CD4-positive, CD25-positive, alpha-beta regulatory T cell (primary cell): ENCODE results near the gene DENND1A. TPM values are rescaled to one million over a fixed set of nuclear protein-coding genes. Genes with fewer than 3 reads are reported as not detected.

Experiments
- ATAC-seq, 2 donors: fragments of 150-1000 bp; cut with Tn5 transposase; one replicate each; pipeline ENCODE4 v1.10.0; 2021; ENCODE audit warnings: low read depth in 2 of 2, moderate number of reproducible peaks in 2 of 2, moderate library complexity in 1 of 2
- DNase-seq, 3 donors: peaks; one replicate each; pipeline versions ENCODE4 v3.0.0 to v3.0.0-alpha.2; 2012 to 2022; ENCODE audit warnings: mixed read lengths in 1 of 3
- H3K27ac ChIP-seq: one replicate; pipeline ENCODE4 v1.7.0; 2013; ENCODE audit warnings: mild to moderate bottlenecking, low read length; ENCODE audit not compliant: insufficient read depth, poor library complexity, severe bottlenecking
- H3K27me3 ChIP-seq: one replicate; pipeline ENCODE4 v1.7.0; 2013; ENCODE audit warnings: low read length; ENCODE audit not compliant: control insufficient read depth, insufficient read depth
- H3K36me3 ChIP-seq: one replicate; pipeline ENCODE4 v1.7.0; 2013; ENCODE audit warnings: mild to moderate bottlenecking, low read length, moderate library complexity; ENCODE audit not compliant: control insufficient read depth, insufficient read depth
- H3K4me1 ChIP-seq: 2 replicates; pipeline ENCODE4 v1.7.0; 2013; ENCODE audit warnings: mild to moderate bottlenecking, low read length; ENCODE audit not compliant: insufficient read depth, control insufficient read depth, poor library complexity, severe bottlenecking
- H3K4me3 ChIP-seq: one replicate; pipeline ENCODE4 v1.7.0; 2013; ENCODE audit warnings: low read depth, mild to moderate bottlenecking, low read length, moderate library complexity
- H3K9me3 ChIP-seq, 2 experiments: 1 replicate in 1 of 2; 2 replicates in 1 of 2; pipeline ENCODE4 v1.7.0; 2013; ENCODE audit warnings: low read length in 2 of 2, mild to moderate bottlenecking in 1 of 2, moderate library complexity in 1 of 2; ENCODE audit not compliant: control insufficient read depth in 2 of 2
- H3K27ac Mint-ChIP-seq, 3 donors: one replicate each; pipeline ENCODE4 v1.8.0; 2020 to 2022; ENCODE audit warnings: mild to moderate bottlenecking in 3 of 3, mixed read lengths in 3 of 3, moderate library complexity in 2 of 3
- H3K27me3 Mint-ChIP-seq: one replicate; pipeline ENCODE4 v1.8.0; 2022; ENCODE audit warnings: mild to moderate bottlenecking, mixed read lengths
- H3K36me3 Mint-ChIP-seq: one replicate; pipeline ENCODE4 v1.8.0; 2020; ENCODE audit warnings: mixed read lengths
- H3K4me1 Mint-ChIP-seq, 4 donors: one replicate each; pipeline ENCODE4 v1.8.0; 2020 to 2022; ENCODE audit warnings: mixed read lengths in 4 of 4, mild to moderate bottlenecking in 1 of 4
- H3K4me3 Mint-ChIP-seq, 4 donors: one replicate each; pipeline ENCODE4 v1.8.0; 2020 to 2022; ENCODE audit warnings: mild to moderate bottlenecking in 4 of 4, mixed read lengths in 4 of 4, moderate library complexity in 3 of 4
- H3K9me3 Mint-ChIP-seq, 7 donors: one replicate each; pipeline ENCODE4 v1.8.0; 2020 to 2022; ENCODE audit warnings: mixed read lengths in 7 of 7, mild to moderate bottlenecking in 3 of 7, moderate library complexity in 2 of 7
- polyA plus RNA-seq, 4 donors: library from polyadenylated mRNA; unstranded; fragments of 300-500 nt; fragmentation: Illumina TruSeq; gene quantifications; one replicate each; pipeline ENCODE4 v1.2.3, GENCODE V29; 2021
- total RNA-seq: library from RNA; stranded (reverse); gene quantifications from one replicate; pipeline ENCODE4 v1.2.3, GENCODE V29; 2022

Gene DENND1A
- total and polyA plus RNA-seq, 5 donors from 2014 or later, result 3.5 to 21.8 (median 4.7) TPM

DNA sequence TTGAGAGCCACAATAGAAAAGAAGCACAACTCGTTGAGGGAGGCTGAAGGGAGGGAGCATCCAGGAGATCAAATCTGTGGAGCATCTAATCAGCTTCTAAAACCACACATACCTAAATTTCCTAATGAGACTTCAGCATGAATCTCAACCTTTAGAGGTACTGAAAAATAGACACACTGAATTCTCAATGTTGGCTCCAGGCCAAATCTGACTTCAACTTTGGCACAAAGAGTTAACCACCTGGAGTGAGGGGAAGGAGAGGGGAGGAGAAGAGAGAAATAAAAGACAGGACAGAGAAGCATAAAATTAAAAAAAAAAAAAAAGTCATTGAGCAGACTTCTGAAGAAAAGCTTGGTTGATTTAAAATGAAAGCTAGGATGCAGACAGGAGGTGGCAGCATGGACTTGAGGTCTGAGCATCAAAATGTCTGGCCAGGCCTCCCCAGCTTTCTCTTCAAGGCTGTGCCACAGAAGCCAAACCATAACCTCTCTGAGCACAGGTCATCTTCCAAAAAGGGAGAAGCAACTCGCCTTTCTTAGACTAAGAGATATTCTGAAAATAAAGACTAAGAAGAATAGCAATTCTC is 205.6 kb downstream of the DENND1A start:
- Histone ChIP-seq H3K27ac (no peak overlapping the region), H3K27me3 (no peaks in the 10 kb centered on the region), H3K36me3 (no peaks in the 10 kb centered on the region), H3K4me3 (no peak overlapping the region), H3K4me1 (no peaks in the 10 kb centered on the region), H3K9me3 (no peaks in the 10 kb centered on the region)
- H3K27me3 Mint-ChIP-seq, result no peaks in the 10 kb centered on the region
- ATAC-seq (no peak), DNase-seq (no peak)
- H3K27ac Mint-ChIP-seq, result no peak overlapping the region
- peaks cover 0 to 23% (median 6%) of the 10 kb centered on the region in 7 donors for H3K9me3 Mint-ChIP-seq
- H3K36me3 Mint-ChIP-seq, result peaks cover 35% of the 10 kb centered on the region
- H3K4me1 Mint-ChIP-seq, result peaks cover 0 to 4% (median 2%) of the 10 kb centered on the region in 4 donors
- peak overlapping the region in 1 of 4 donors; percentile 47 for H3K4me3 Mint-ChIP-seq

DNA sequence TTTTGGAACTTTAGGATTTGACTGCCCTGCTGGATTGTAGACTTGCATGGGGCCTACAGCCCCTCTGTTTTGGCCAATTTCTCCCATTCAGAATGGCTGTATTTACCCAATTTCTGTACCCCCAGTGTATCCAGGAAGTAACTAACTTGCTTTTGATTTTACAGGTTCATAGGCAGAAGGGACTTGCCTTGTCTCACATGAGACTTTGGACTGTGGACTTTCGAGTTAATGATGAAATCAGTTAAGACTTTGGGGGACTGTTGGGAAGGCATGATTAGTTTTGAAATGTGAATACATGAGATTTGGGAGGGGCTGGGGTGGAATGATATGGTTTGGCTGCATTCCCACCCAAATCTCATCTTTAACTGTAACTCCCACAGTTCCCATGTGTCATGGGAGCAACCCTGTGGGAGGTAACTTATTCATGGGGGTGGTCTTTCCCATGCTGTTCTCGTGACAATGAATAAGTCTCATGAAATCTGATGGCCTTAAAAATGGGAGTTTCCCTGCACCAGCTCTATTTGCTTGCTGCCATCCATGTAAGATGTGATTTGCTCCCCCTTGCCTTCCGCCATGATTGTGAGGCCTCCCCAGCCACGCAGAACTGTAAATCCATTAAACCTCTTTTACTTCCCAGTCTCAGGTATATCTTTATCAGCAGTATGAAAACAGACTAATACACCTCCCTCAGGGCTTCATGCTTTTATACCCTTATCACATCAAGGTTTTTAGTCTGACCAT is 206.6 kb downstream of the DENND1A start:
- ATAC-seq (no peak), DNase-seq (no peak)
- Histone ChIP-seq H3K9me3 (no peaks in the 10 kb centered on the region), H3K27ac (no peak overlapping the region), H3K27me3 (no peaks in the 10 kb centered on the region), H3K4me1 (no peaks in the 10 kb centered on the region), H3K4me3 (no peak overlapping the region), H3K36me3 (no peaks in the 10 kb centered on the region)
- H3K4me3 Mint-ChIP-seq, result no peak overlapping the region
- peaks cover 35% of the 10 kb centered on the region for H3K36me3 Mint-ChIP-seq
- H3K27ac Mint-ChIP-seq, result no peak overlapping the region
- peaks cover 0 to 23% (median 6%) of the 10 kb centered on the region in 7 donors for H3K9me3 Mint-ChIP-seq
- peaks cover 0 to 4% (median 2%) of the 10 kb centered on the region in 4 donors for H3K4me1 Mint-ChIP-seq
- H3K27me3 Mint-ChIP-seq, result no peaks in the 10 kb centered on the region

DNA sequence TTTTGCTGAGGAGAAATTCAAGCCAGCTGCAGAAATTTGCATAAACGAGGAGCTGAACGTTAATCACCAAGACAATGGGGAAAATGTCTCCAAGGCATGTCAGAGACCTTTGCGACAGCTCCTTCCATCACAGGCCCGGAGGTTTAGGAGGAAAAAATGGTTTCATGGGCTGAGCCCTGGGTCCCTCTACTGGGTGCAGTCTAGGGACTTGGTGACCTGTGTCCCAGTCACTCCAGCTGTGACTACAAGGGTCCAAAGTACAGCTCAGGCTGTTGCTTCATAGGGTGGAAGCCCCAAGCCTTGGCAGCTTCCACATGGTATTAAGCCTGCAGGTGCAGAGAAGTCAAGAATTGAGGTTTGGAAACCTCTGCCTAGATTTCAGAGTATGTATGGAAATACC is 207.5 kb downstream of the DENND1A start:
- Histone ChIP-seq H3K36me3 (no peaks in the 10 kb centered on the region), H3K4me1 (no peaks in the 10 kb centered on the region), H3K4me3 (no peak overlapping the region), H3K9me3 (no peaks in the 10 kb centered on the region), H3K27me3 (no peaks in the 10 kb centered on the region), H3K27ac (no peak overlapping the region)
- no peak for DNase-seq
- peaks cover 35% of the 10 kb centered on the region for H3K36me3 Mint-ChIP-seq
- no peak overlapping the region for H3K4me3 Mint-ChIP-seq
- no peak for ATAC-seq
- no peaks in the 10 kb centered on the region for H3K27me3 Mint-ChIP-seq
- H3K4me1 Mint-ChIP-seq, result peaks cover 0 to 9% (median 2%) of the 10 kb centered on the region in 4 donors
- H3K27ac Mint-ChIP-seq, result peak overlapping the region in 1 of 3 donors; percentile 29
- peaks cover 0 to 23% (median 6%) of the 10 kb centered on the region in 7 donors for H3K9me3 Mint-ChIP-seq

DNA sequence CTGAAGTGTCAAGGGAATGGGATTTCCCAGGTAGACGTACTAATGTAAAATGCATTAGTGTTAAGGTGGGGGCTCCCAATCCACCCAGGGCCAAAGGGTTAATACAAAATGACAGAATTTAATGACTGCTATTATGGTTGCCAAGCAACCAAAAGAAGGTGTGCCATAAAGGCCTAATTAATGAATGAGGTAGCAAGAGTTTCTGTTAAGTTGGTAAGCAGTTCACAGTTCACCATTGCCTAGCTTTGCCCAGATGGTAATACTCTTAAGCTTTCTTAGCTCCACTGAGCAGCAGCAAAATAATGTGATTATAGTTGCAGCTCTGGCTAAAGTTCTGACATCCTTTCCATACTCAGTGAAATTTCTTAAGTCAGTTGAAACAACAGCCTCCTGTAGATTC is 211.7 kb downstream of the DENND1A start:
- Mint-ChIP-seq H3K9me3 (peaks cover 0 to 18% (median 3%) of the 10 kb centered on the region in 7 donors), H3K4me1 (peaks cover 0 to 7% (median 5%) of the 10 kb centered on the region in 4 donors), H3K4me3 (no peak overlapping the region), H3K27ac (no peak overlapping the region), H3K36me3 (peaks cover 19% of the 10 kb centered on the region), H3K27me3 (no peaks in the 10 kb centered on the region)
- H3K36me3 ChIP-seq, result no peaks in the 10 kb centered on the region
- ATAC-seq (no peak), DNase-seq (no peak)
- no peaks in the 10 kb centered on the region for H3K27me3 ChIP-seq
- H3K4me1 ChIP-seq, result no peaks in the 10 kb centered on the region
- no peaks in the 10 kb centered on the region for H3K9me3 ChIP-seq
- H3K4me3 ChIP-seq, result no peak overlapping the region
- no peak overlapping the region for H3K27ac ChIP-seq

GRCh38 chr9:123717581-123718175 is 212.2 kb downstream of the DENND1A start:
- Mint-ChIP-seq H3K4me3 (no peak overlapping the region), H3K4me1 (peaks cover 0 to 7% (median 5%) of the 10 kb centered on the region in 4 donors), H3K36me3 (peaks cover 19% of the 10 kb centered on the region), H3K27ac (no peak overlapping the region), H3K9me3 (peaks cover 0 to 16% (median 2%) of the 10 kb centered on the region in 7 donors), H3K27me3 (no peaks in the 10 kb centered on the region)
- H3K27me3 ChIP-seq, result no peaks in the 10 kb centered on the region
- H3K9me3 ChIP-seq, result no peaks in the 10 kb centered on the region
- H3K4me3 ChIP-seq, result no peak overlapping the region
- DNase-seq, result no peak
- no peaks in the 10 kb centered on the region for H3K36me3 ChIP-seq
- H3K4me1 ChIP-seq, result no peaks in the 10 kb centered on the region
- H3K27ac ChIP-seq, result no peak overlapping the region
- ATAC-seq, result no peak

DNA sequence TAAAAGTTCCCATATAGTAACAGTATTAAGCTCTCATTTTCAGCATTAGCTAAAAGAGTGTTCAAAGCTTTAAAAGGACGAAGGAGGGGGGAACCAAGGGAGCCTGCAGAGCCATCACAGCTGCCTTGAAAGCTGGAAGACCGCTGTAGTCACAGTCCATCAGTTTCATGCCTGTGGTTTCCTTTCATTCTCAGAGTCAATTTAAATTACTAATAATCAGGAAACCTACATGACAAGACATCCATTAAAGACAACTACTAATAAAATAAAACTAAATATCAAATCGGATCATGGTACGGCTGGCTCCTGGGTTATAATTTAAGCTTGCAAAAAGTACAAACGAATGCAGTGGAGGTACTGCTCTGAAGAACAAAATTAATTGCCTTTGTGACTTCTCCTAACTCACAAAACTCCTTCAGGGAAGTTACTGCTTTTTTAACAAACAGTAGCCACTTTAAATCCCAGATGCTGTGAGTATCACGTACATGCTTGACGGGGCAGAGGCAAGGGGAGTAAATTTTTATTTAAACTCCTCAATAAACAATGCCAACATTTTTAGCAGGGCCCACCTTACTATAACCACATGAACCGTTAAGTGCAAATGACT is 213.5 kb downstream of the DENND1A start:
- Histone ChIP-seq H3K36me3 (no peaks in the 10 kb centered on the region), H3K27ac (no peak overlapping the region), H3K9me3 (no peaks in the 10 kb centered on the region), H3K4me1 (no peaks in the 10 kb centered on the region), H3K4me3 (no peak overlapping the region), H3K27me3 (no peaks in the 10 kb centered on the region)
- H3K9me3 Mint-ChIP-seq, result peaks cover 0 to 6% (median 0%) of the 10 kb centered on the region in 7 donors
- H3K27ac Mint-ChIP-seq, result no peak overlapping the region
- H3K27me3 Mint-ChIP-seq, result no peaks in the 10 kb centered on the region
- DNase-seq, result no peak
- peaks cover 7% of the 10 kb centered on the region for H3K36me3 Mint-ChIP-seq
- peaks cover 0 to 8% (median 5%) of the 10 kb centered on the region in 4 donors for H3K4me1 Mint-ChIP-seq
- ATAC-seq, result no peak
- H3K4me3 Mint-ChIP-seq, result no peak overlapping the region

DNA sequence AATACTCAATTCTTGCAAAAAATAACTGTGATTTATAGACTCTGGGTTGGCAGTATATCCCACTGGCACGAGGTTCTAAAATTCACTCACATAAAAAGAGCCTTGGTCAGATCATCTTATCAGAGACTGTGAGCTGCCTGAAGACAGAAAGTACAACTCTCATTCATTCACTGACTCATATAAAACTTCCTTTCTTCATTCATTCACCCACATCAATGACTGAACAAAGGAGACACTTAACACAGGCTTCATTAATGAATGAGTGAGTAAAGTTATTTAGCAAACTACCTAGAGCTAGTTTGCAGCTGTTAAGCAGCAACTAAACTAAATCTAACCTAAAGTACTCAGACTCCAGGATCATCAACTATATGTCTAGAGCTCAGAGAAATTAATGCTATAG is 214.7 kb downstream of the DENND1A start:
- Histone ChIP-seq H3K4me1 (no peaks in the 10 kb centered on the region), H3K36me3 (no peaks in the 10 kb centered on the region), H3K27ac (no peak overlapping the region), H3K9me3 (no peaks in the 10 kb centered on the region), H3K4me3 (no peak overlapping the region), H3K27me3 (no peaks in the 10 kb centered on the region)
- no peak overlapping the region for H3K27ac Mint-ChIP-seq
- no peaks in the 10 kb centered on the region for H3K9me3 Mint-ChIP-seq
- ATAC-seq, result no peak
- no peaks in the 10 kb centered on the region for H3K36me3 Mint-ChIP-seq
- peak in 1 of 3 donors; percentile 3 for DNase-seq
- peaks cover 0 to 6% (median 4%) of the 10 kb centered on the region in 4 donors for H3K4me1 Mint-ChIP-seq
- no peak overlapping the region for H3K4me3 Mint-ChIP-seq
- H3K27me3 Mint-ChIP-seq, result no peaks in the 10 kb centered on the region
